Activated CD4-positive, alpha-beta T cell treated with anti-CD3 and anti-CD28 coated beads, Interleukin-10, Interleukin-2, amounts not matched to agents 100 ng/mL and 50 ng/mL, durations not matched to agents 16 hours and 8 hours (primary cell): ENCODE measurements around the gene CNFN.

Source experiments
- DNase-seq: peaks from one replicate; pipeline ENCODE4 v3.0.0-alpha.2; 2020

Gene CNFN

GRCh38 chr19:42370626-42371175 lies 19.4 kb downstream of the CNFN start:
- DNase-seq = no peak

GRCh38 chr19:42370068-42370520 lies 20.0 kb downstream of the CNFN start:
- DNase-seq = no peak

DNA sequence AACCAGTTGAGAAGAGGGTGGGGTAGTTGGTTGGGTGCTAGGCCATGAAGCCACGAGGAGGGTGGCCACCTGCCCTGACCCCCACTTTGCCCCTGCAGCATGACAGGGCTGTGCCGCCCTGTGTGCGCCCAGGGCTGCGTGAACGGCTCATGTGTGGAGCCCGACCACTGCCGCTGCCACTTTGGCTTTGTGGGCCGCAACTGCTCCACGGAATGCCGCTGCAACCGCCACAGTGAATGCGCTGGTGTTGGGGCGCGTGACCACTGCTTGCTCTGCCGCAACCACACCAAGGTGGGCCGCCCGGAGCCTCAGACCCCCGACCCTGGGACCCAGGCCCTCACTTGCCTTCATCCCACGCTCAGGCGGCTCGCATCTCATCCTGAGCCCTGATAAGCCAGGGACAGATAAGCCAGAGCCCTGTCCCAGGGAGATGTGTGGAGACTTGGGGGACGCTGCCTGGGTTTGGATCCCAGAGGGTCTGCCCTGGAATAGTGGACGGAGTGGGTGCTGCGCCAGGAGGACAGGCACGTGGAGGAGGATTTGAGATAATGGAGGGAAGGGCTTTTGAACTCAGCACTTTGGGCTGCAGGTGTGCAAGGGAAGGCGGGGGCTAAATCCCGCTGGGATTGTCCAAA lies 20.5 kb downstream of the CNFN start:
- no peak for DNase-seq

GRCh38 chr19:42368765-42369164 lies 21.3 kb downstream of the CNFN start:
- DNase-seq = no peak

- no peak for DNase-seq
These were observed 21.7 kb downstream of the CNFN start for GRCh38 chr19:42368360-42368759.

- DNase-seq = no peak
These were observed 22.2 kb downstream of the CNFN start for GRCh38 chr19:42367929-42368328.

DNA sequence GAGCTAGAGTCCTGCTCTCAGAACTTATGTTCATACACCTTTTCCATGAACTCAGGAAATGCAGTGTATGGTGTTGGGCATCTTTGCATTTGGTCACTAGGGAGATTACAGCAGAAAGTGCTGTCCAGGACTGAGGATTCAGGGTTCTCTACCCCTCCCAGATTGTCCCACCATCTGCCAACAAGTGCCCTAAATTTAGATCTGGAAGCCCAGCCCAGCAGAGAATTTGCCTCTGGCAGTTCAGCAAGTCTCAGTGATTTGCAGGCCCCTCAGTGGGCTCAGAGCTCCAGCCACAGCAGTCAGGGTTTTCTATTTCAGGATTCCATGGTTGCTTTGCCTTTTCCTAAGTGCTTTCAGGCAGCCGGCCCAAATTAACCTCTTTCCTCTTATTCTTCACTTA lies 23.4 kb downstream of the CNFN start:
- DNase-seq = no peak

GRCh38 chr19:42363614-42364346 lies 26.3 kb downstream of the CNFN start:
- DNase-seq = no peak

- DNase-seq = no peak
These were observed 27.1 kb downstream of the CNFN start for GRCh38 chr19:42362891-42363440.

- DNase-seq = no peak
These were observed 27.8 kb downstream of the CNFN start for GRCh38 chr19:42362342-42362741.

DNA sequence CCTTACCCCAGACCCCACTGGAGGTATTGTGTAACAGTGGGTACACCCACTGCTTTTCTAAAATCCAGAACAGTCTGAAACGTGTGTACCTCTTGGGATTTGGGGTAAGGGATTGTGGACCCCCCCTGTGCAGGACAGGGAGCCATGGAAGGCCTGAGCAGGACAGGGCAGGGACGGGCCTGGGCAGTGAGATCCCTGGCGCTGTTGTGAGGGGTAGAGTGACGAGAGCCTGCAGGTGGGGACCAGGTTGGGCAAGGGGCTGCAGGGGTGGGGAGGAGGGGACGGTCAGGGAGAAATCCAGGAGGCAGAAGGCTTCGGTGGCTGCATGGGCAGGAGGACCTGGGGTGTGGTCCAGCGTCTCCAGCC lies 28.6 kb downstream of the CNFN start:
- DNase-seq = no peak

DNA sequence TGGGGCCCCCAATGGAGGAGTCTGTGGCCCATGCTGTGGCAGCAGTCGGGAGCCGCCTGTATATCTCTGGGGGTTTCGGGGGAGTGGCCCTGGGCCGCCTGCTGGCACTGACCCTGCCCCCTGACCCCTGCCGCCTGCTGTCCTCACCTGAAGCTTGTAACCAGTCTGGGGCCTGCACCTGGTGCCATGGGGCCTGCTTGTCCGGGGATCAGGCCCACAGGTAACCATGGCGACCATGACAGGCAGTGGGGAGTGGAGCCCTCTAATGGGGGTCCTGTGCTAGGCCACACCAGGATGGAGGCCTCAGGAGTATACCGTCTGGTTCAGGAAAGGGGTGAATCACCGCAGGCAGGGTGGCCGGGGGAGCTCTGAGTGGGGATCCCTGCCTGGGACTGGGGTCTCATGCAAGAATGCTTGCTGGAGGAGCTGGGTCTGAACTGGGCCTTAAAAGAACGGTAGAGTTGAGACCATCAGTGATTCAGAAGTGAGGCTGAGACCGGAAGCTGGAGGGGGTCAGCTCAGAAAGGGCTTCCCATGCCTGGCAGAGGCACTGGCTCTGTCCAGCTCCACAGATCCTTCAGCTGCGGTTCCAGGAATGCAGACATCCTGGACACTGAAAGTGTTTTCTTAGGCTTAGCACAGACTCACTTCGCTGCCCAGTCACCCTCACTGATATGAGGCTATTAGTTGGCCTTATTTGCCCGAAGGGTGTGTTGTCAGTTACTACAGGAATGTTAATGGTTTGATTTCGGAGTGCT lies 29.1 kb downstream of the CNFN start:
- no peak for DNase-seq

DNA sequence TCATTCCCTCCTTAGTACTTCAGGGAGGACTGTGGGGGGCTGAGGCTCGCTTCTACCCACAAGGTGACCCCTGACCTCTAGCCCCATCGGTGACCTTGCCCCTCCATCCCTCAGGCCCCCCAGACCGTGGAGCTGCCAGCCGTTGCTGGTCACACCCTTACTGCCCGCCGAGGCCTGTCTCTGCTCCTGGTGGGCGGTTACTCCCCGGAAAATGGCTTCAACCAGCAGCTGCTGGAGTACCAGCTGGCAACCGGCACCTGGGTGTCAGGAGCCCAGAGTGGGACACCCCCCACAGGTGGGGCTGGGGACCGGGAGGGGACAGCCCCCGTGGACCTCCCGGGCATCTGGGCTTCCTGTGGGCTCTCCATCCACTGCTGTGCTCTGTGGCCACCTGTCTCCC lies 32.8 kb downstream of the CNFN start:
- no peak for DNase-seq

DNA sequence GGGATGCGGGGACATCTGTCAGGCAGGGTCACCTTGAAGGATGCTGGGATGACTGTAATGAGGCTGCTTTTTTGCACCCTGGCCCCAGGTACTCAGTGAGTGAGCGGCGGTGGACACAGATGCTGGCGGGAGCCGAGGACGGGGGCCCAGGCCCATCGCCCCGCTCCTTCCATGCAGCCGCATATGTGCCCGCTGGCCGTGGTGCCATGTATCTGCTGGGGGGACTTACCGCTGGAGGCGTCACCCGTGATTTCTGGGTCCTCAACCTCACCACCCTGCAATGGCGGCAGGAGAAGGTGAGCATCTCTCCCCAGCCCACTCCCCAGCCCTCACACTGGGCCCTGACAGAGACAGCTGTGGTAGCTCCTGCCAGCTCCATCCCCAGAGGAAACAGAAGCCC lies 33.4 kb downstream of the CNFN start:
- no peak for DNase-seq

GRCh38 chr19:42355896-42356295 lies 34.2 kb downstream of the CNFN start:
- DNase-seq = no peak

DNA sequence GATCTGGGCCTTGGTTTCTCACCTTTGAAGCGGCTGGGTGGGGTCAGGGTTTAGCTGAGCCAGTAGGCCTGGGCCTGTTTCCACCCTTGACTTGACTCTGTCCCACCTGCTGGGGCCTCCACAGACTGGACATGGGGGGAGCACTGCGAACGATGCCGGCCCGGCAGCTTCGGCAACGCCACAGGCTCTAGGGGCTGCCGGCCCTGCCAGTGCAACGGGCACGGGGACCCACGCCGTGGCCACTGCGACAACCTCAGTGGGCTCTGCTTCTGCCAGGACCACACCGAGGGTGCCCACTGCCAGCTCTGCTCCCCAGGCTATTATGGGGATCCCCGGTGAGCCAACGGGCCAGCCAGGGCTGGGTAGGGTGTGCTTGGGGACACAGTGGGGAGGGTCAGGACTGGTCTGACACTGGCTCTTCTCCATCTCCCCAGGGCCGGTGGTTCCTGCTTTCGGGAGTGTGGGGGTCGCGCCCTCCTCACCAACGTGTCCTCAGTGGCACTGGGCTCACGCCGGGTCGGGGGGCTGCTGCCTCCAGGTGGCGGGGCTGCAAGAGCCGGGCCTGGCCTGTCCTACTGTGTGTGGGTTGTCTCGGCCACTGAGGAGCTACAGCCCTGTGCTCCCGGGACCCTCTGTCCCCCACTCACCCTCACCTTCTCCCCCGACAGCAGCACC lies 36.6 kb downstream of the CNFN start:
- DNase-seq = no peak

GRCh38 chr19:42352301-42353259 lies 37.5 kb downstream of the CNFN start:
- DNase-seq = peak; percentile 41

DNA sequence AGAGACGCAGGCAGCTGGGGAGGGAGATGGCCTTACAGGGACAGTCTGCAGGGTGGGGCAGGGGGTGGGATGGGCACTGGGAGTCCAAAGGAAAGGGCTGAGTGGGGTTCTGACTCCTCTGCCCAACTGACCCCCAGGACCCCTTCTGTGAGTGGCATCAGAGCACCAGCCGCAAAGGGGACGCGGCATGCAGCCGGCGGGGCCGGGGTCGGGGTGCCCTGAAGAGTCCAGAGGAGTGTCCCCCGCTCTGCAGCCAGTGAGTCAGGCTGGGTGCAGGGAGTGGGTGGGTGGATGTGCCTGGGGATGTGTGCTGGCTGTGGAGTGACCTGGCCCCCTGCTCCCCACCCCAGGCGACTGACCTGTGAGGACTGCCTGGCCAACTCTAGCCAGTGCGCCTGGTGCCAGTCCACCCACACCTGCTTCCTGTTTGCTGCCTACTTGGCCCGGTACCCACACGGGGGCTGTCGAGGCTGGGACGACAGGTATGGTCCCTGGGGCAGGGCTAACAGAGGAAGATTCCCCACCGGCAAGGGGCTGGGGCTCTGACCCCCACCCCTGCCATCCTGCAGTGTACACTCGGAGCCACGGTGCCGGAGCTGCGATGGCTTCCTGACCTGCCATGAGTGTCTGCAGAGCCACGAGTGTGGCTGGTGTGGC lies 38.9 kb downstream of the CNFN start:
- no peak for DNase-seq

GRCh38 chr19:42350417-42350816 lies 39.7 kb downstream of the CNFN start:
- DNase-seq = no peak

DNA sequence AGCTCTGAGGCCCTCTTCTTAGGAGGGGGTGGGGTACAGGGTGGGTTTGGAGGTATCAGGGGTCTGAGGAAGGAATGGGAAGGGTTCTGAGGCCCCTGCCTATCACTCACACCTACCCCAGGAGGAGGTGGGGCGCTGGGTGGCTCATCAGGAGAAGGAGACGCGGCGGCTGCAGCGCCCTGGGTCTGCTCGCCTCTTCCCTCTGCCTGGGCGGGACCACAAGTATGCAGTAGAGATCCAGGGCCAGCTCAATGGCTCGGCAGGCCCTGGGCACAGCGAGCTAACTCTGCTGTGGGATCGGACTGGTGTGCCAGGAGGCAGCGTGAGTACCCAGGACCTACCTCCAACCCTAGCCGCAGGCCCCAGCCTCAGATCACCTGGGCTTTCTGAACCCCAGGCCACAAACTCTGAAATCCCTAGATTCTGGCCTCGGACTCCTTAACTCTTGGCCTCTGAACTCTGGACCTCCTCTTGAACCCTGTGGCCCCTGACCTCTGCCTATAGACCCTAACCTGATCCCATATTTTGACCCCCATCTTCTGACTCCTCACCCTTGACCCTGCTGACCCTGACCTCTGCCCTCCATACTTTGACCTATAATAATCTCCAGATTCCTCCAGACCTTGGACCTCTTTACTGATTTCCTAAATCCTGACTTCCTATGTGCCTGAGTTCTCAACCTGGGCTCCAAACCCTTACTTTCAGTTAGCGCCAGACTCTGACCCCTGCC lies 40.6 kb downstream of the CNFN start:
- no peak for DNase-seq
